Lower leg skin (tissue), 3 donors: Measurements from ENCODE around the gene SRRM2.

Experiments used
- POLR2A ChIP-seq, 2 donors: fragments of 450-650 bp; IDR thresholded peaks; one replicate each; pipeline ENCODE4 v1.6.1; 2016 to 2017; ENCODE audit warnings: antibody characterized with exemption in 2 of 2, mild to moderate bottlenecking in 1 of 2, moderate library complexity in 1 of 2
- TF ChIP-seq, protein P1 (sequence below), 3 donors: fragments of 450-650 bp; IDR thresholded peaks; one replicate each; pipeline ENCODE4 v1.5.1; 2016; ENCODE audit warnings: antibody characterized with exemption in 3 of 3, mild to moderate bottlenecking in 3 of 3, moderate library complexity in 2 of 3

- TF ChIP-seq, protein P1, sequence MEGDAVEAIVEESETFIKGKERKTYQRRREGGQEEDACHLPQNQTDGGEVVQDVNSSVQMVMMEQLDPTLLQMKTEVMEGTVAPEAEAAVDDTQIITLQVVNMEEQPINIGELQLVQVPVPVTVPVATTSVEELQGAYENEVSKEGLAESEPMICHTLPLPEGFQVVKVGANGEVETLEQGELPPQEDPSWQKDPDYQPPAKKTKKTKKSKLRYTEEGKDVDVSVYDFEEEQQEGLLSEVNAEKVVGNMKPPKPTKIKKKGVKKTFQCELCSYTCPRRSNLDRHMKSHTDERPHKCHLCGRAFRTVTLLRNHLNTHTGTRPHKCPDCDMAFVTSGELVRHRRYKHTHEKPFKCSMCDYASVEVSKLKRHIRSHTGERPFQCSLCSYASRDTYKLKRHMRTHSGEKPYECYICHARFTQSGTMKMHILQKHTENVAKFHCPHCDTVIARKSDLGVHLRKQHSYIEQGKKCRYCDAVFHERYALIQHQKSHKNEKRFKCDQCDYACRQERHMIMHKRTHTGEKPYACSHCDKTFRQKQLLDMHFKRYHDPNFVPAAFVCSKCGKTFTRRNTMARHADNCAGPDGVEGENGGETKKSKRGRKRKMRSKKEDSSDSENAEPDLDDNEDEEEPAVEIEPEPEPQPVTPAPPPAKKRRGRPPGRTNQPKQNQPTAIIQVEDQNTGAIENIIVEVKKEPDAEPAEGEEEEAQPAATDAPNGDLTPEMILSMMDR (IDR thresholded peaks at IDR 0.05): no peak
- no peak for TF ChIP-seq POLR2A (IDR thresholded peaks at IDR 0.05)
Measured at GRCh38 chr16:2765462-2766404, 13.3 kb downstream of the SRRM2 start.
